Measurements from ENCODE around the gene EIF5AL1.
"Not testable (repeated sequence)": the region's sequence is repeated elsewhere in the genome, so short reads cannot be mapped to it uniquely, and the experiment has no call there.

The EIF5AL1 gene

DNA sequence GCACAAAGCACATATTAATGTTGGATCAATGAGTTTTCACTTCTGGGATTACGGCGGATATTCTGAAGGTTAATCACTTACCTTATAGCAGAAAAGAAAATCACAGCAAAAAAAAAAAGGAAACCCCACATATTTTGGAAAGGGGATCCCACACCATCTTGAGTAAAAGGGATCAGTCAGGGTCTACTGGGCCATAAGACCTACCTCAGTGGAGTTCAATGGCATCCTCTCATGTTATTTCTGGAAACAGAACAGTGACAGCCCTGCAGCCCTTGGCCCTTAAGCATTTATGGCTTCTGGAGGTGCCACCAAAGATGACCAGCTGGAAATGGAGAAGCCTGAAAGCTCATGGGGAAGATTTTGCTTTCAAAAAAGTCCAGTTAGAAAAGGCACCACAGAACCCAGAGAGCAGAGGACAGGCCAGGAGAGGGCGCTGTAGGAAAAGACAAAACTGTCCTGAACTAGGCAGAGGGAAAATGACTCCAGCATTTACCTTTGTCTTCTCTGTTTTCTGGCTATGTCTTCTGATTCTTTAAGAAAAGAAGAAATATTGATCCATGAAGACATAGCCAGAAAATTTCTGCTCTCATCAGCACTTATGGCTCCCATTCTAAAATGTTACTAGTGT is 2.9 kb upstream of the EIF5AL1 start:
- DNase-seq, result not testable (repeated sequence)

DNA sequence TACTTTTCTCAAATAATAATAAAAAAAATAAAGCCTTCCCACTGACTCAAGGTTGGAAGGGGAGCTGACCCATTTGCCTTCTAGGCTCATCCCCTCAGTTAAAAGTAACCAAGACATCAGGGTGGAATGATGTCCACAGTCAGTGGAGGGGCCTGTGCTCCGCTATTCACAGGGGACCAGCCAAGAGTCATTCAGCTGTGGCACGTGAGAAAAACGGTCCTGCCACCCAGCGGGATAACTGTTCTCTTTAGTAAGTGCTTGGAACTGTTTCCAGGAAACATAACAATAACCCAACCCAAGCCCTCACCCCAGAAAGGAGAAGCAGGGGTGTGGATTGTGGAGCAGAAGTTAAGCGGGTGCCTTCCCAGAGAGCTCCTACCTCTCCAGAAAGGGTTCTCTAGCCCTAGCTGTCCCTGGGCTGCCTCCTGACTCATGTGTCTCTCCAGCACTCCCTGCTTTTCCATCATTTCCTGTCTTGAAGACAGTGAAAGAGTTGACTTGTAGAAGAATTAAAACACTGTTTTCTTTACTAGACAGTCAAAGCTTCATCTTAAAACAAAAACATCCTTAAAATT is 2.3 kb upstream of the EIF5AL1 start:
- not testable (repeated sequence) for DNase-seq

- DNase-seq, result not testable (repeated sequence)
Observed at GRCh38 chr10:79516532-79517205, 4.3 kb downstream of the EIF5AL1 start.

DNA sequence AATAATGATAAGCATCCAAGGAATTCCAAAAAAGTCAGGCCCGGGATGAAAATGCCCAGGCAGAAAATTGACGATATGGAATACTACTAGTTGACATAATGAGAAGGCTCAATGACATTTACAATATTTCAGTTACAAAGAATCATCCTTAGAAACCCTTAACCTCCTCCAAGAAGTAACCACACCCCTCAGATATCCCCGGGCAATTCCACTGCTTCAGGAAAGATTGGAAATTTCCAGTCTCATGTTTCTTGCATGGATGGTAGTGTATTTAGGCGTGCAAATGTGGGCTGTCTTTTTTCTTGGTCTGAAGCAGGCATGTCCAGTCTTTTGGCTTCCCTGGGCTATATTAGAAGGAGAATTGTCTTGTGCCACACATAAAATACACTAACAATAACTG is 5.2 kb downstream of the EIF5AL1 start:
- DNase-seq, result not testable (repeated sequence)

GRCh38 chr10:79521751-79522150 is 9.4 kb downstream of the EIF5AL1 start:
- DNase-seq, result not testable (repeated sequence)

DNA sequence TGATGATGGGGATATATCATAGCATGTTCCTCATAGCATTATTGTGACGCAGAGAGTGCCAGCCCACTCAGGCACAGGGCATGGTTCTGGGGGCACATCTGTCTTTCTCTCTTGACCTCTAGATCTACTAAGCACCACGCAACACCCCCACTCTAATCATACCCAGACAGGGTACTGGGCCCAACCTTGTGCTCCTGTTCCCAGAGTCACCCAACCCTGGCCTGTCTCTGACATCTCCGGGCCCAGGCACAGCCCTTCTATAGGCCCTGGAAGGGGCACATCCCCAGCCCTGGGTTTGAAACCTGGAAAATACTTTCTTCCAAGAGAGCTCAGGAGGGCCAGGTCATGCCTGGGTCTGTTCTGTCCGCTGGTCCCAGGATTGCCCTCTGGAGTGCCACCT is 10.1 kb downstream of the EIF5AL1 start:
- not testable (repeated sequence) for DNase-seq

GRCh38 chr10:79523157-79523853 is 11.0 kb downstream of the EIF5AL1 start:
- DNase-seq, result not testable (repeated sequence)

- not testable (repeated sequence) for DNase-seq
Observed at GRCh38 chr10:79525049-79525710, 12.8 kb downstream of the EIF5AL1 start.

- not testable (repeated sequence) for DNase-seq
Observed at GRCh38 chr10:79528261-79528660, 15.9 kb downstream of the EIF5AL1 start.

DNA sequence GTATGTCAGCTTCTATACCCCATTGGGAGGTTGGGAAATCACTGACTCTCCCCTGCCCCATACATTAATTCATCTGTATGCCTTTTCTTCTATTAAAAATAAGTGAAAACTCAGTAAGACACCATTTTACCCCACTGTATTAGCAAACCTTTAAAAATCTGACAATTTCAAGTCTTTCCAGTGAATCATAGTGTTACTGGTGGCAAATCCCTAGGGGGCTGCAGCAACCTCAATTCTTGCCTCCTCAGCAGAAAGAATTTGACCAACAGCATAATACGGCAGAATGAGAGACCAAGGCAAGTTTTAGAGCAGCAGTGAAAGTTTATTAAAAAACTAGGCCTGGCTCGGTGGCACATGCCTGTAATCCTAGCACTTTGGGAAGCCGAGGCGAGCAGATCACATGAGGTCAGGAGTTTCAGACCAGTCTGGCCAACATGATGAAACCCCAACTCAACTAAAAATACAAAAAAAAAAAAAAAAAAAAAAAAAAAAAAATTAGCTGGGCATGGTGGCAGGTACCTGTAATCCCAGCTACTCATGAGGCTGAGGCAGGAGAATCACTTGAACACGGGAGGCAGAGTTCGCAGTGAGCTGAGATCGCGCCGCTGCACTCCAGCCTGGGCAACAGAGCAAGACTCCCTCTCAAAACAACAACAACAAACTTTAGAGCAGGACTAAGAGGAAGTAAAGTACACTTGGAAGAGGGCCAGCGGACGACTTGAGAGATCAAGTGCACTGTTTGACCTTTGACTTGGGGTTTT is 21.0 kb downstream of the EIF5AL1 start:
- not testable (repeated sequence) for DNase-seq

- not testable (repeated sequence) for DNase-seq
Observed at GRCh38 chr10:79533903-79534175, 21.5 kb downstream of the EIF5AL1 start.

DNA sequence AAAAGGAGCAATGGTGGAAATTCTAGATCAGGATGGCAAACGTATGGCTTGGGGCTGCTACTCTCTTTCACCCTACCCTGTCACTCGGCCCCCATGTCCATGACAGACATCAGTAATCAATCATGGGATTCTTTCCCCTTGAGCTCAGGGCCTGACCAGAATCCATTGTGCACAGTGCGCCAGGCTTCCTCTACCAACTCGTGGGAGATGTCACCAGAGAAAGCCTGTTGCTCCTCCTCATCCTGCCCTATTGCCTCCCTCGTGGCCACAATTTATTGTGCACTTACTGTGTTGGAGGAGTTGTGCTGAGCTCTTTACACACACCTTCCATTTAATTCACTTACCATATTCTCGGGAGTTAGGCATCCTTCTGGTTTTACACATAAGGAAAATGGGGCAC is 26.0 kb downstream of the EIF5AL1 start:
- not testable (repeated sequence) for DNase-seq

DNA sequence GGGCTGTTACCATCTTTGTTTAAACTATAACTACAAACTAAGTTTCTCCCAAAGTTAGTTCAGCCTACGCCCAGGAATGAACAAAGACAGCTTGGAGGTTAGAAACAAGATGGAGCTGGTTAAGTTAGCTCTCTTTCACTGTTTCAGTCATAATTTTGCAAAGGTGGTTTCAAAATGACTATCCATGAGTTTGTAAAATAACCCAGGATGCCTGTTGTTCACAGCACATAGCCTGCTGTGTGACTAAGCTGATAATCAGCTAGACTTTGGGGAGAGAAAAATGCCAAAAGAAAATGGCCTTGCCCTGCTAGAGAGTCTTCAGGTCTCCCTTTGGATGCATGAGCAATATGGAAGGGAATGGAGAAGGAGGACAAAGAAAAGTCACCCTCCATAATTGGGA is 28.6 kb downstream of the EIF5AL1 start:
- not testable (repeated sequence) for DNase-seq

GRCh38 chr10:79542626-79543025 is 30.3 kb downstream of the EIF5AL1 start:
- no peak for DNase-seq

- DNase-seq, result not testable (repeated sequence)
Observed at GRCh38 chr10:79544408-79544807, 32.1 kb downstream of the EIF5AL1 start.

DNA sequence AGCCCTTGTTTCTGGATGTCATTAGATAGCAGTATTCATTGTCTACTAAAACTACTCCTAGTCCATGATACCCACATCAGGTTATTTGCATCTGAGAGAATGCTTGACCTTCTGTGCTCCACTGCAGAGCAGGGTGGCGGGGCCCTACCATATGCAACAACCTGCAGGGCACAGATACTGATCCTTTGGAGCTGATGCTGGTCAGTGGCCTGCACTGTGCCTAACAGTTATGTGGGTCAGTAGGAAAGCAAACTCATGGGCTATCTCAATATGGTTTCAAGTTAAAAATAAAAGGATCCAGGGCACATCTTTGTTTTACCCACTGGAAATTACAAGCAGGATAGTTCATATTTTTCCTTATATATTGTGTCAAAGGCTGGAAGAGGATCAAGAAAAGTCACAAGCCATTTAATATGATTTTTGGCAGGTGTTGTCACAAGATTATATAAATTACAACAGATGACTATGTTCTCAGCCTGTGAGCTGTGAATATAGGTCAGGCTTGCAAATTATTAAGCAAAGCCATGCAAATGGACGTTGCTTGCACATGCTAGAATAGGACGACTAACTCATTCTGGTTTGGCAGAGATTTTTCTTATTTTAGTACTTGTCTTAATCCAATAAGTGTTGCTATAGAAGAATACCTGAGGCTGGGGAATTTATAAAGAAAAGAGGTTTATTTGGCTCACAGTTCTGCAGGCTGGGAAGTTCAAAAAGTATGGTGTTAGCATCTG is 32.8 kb downstream of the EIF5AL1 start:
- DNase-seq, result not testable (repeated sequence)

DNA sequence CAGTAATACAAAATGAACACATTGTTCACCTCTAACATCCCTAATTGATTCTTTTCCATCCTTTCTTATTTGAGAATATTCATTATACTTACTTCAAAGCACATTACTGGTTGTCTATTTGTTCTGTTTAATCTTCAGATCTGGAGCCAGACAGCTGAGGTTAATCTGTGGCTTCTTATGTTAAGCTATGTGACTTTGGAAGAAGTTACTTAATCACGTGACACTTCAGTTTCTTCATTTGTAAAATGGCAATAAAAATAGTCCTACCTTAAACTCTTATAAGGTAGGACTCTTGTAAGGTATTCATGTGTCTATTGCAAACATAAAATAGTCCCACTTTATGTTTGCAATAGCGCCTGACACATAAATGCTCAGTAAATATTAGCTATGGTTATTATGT is 34.8 kb downstream of the EIF5AL1 start:
- not testable (repeated sequence) for DNase-seq

DNA sequence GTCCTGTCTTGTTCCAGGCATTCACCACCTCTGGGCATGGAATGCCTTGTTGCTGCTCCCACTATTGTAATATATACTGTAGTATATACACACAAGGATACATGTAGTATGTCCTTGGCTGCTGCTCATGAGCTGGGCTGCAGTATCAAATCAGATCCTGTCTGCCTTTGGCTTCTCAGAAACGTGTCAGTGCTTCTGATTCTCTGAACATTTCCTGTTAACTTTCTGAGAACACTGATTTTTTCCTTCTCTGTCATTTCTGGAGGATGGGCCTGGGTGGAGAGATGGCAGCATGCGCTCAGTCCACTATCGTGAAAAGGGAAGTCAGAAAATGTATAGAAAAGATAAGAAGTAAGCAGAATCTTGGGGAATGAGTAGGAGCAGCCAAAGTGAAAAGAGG is 35.6 kb downstream of the EIF5AL1 start:
- DNase-seq, result no peak

- DNase-seq, result no peak
Observed at GRCh38 chr10:79552143-79552542, 39.8 kb downstream of the EIF5AL1 start.

Data from anterior cingulate cortex (tissue), 58 donors.